GM19240 (cell line): ENCODE results near the gene FSTL1.

Experiments
- DNase-seq: peaks from one replicate; pipeline ENCODE4 v3.0.0; 2011; ENCODE audit warnings: low spot score; ENCODE audit not compliant: insufficient read length

FSTL1 gene

DNA sequence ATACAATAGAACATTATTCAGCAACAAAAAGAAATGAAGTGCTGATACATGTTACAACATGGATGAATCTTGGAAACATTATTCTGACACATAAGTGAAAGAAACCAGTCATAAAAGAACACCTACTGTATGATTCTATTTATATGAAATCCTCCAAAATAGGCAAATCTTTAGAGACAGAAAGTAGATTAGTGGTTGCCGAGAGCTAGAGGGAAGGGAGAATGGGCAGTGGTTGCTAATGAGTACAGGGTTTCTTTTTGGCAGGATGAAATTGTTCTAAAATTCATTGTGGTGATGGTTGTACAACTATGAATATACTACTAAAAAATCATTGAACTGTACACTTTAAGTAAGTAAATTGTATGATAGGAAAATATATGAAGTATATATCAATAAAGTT is 95.3 kb downstream of the FSTL1 start:
- DNase-seq, result no peak

DNA sequence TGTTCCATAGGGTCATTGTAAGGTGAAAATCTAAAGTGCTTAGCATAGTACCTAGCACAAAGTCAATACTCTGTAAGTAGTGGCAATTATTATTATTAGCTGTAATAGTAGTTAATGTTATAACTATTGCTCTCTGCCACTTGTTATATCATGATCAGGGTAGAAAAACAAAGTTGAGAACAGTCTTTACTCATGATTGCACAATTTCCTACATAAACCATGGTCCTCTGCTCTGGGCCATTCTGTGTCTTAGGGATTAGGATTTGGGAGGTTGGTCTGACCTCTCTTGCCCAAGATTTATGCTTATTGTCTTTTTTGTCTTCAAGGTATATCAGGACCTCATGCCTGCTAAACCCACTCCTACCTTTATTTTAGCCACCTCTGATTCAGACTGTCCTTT is 97.3 kb downstream of the FSTL1 start:
- no peak for DNase-seq

DNA sequence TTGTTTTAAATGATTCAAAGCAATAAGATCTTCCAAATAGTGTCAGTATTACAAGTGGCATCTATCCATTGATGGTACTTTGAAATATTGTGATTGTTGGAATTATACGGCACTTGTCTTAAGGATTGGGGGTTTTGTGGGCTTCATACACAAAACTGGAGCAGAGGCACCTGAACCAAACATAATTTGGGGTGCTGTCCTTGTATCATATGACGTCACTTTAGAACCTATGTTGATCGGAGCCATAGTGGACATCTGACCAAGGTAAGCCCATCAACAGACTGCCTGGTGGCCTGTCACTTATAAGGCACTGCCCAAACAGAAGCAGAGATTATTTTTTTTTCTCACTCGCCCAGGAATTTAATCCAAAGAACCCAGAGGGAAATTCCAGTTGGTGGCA is 98.8 kb downstream of the FSTL1 start:
- no peak for DNase-seq

DNA sequence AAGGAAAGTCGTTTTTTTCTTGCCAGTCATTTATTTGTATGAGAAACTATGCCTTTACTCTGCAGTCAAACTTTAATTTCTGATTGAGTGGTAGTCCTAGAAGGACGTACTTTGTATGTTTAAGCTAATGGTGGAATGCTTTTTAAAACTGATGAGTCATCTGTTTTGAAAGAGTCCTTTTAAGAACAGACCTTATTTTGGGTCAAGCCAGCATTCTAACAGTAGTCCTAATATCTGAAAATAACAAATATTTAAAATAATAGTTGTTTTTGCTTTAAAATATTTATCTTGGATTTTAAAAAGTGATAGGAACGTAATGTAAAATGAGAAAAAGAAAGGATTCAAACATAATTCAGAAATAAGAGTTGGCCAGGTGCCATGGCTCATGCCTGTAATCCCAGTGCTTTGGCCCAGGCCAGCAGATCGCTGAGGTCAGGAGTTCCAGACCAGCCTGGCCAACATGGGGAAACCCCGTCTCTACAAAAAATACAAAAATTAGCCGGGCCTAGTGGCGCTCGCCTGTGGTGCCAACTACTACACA is 100.3 kb downstream of the FSTL1 start:
- DNase-seq, result no peak

DNA sequence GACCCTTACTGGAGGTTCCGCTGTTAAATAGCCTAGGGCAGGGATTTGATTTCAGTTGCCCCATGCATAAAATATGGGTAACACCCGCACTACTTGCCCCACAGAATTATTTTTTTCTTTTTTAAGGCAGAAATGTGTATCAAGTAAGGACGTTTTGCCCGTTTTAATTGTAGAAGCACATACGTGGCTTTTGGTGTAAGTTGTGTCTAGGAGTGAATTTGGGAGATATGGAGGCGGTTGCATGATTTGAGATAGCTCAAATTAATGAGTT is 101.0 kb downstream of the FSTL1 start:
- no peak for DNase-seq

DNA sequence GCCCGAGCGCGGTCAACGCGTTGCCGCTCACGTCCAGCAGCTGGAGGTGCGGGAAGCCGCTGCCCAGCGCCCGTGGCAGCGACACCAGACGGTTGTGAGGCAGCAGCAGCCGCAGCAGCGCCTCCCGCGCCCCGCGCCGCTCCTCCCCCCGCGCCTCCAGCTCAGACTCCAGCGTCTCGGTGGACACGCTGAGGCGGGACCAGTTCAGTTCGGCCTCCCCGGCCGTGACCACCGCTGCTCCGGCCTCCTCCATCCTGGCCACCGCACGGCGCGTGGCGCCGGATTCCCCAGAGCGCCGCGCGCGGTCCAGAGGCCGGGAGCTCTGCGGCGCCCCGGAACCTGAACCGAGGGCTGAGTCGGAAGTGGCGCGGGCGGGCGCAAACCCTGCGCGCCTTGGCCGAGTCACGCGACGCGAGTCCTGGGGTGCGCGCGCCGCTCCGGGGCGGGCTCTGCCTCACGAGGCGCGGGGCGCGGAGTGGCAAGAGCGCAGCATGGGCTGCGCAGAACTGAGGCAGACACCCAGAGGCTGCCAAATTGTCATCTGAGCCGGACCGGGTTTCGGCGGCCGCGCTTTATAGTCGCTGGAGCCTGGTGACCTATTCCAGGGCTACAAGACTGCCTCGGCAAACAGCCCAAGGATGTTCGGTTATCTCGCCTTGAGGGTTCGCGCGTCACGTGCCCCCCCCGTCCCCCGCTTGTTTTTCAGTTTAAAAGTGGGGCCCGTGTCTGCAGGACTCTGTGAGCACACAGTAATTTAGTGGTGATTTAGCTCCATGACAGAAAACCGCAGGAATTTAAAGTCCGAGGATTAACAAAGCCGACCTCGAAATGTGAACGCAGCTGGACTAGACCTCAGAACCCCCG is 101.6 kb downstream of the FSTL1 start, which contains the start of gene LRRC58:
Gene LRRC58, minus strand, starts transcription at position 364 of the 864 bp plus-strand sequence. Its CDS starts 111 bp downstream, at position 253.
- DNase-seq, result peak; percentile 72

DNA sequence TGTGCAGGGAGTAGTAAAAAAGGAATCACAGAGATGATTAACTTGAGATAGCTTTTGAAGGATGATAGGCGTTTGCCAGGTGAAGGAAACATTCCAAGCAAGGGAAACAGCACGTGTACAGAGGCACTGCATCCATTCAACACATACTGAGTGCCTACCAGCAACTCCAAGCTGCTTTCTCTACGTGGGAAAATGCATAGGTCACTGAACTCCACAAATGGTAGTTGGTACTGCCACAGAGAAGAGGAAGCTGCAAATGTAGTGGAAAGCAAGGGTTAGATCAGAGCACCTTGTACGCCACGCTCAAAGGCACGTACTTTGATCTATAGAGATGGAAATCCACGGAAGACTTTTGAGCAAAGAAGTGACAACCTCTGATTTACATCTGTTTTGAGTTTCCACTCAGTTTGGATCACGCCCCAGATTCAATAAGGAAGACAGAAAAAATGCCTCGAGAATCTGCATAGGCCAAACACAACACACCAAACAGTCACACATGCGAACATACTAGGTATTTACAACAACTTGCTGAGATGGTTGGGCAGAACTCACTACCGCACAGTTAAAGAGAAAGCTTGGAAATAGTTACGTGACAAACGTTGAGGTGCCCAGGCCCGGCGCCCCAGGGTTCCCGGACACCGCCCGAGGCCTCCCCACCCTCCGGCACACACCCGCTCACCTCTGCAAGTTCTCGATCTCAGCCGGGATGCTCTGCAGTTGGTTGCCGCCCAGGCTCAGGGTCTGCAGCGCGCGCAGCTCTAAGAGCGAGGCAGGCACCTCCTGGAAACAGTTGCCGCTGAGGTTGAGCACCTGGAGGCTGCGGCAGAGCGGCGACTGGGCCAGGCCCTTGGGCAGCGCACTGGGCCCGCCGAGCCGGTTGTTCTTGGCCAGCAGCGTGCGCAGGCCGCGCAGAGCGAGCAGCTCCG is 102.5 kb downstream of the FSTL1 start:
- DNase-seq, result no peak

DNA sequence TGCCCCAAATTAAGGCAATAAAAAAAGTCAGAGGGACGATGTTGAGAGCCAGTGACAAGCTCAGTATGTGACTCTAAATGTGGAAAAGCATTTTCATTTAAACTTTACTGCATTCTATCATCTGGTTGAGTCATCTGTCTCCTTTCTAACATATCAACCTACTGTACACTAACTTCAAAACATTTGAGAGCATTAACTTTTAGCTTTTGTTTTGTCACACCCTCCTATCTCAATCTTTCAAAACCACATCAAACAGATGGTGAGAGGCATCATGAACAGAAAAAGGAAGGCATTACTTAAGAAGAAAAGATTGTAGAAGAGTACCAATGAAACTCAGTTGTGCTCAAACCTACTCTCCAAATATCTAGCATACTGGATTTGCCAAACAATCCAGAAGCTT is 106.4 kb downstream of the FSTL1 start:
- no peak for DNase-seq
